ENCODE data around the gene RPLP2.

The RPLP2 gene

GRCh38 chr11:786235-787083 is 23.3 kb upstream of the RPLP2 start:
- Histone ChIP-seq H3K9me3 (ENCODE audit: control insufficient read depth in 2 of 2, low read length in 2 of 2) (no peaks in the 10 kb centered on the region), H3K4me3 (ENCODE audit: low read length in 2 of 2) (no peak overlapping the region), H3K27ac (ENCODE audit: low read length) (no peak overlapping the region), H3K36me3 (ENCODE audit: control insufficient read depth in 2 of 2, insufficient read depth in 2 of 2, low read length in 2 of 2) (no peaks in the 10 kb centered on the region), H3K27me3 (ENCODE audit: control insufficient read depth in 1 of 2, insufficient read depth in 2 of 2, low read length in 2 of 2) (peaks cover 15 to 18% of the 10 kb centered on the region in 2 donors), H3K4me1 (ENCODE audit: control insufficient read depth, insufficient read depth, low read length) (peaks cover 11% of the 10 kb centered on the region), H3K9ac (ENCODE audit: low read length in 2 of 2) (no peak overlapping the region)

- H3K4me3 ChIP-seq (ENCODE audit: low read length in 2 of 2) = no peak overlapping the region
Measured at GRCh38 chr11:787084-787675, 22.6 kb upstream of the RPLP2 start.

GRCh38 chr11:788009-788640 is 21.6 kb upstream of the RPLP2 start:
- Histone ChIP-seq H3K27ac (ENCODE audit: low read length) (no peak overlapping the region), H3K9ac (ENCODE audit: low read length in 2 of 2) (no peak overlapping the region), H3K4me1 (ENCODE audit: control insufficient read depth, insufficient read depth, low read length) (peaks cover 11% of the 10 kb centered on the region)

More at GRCh38 chr11:787084-787675, 22.6 kb upstream of the RPLP2 start:
- H3K27me3 ChIP-seq (ENCODE audit: control insufficient read depth in 1 of 2, insufficient read depth in 2 of 2, low read length in 2 of 2) = peaks cover 15 to 18% of the 10 kb centered on the region in 2 donors
- H3K36me3 ChIP-seq (ENCODE audit: control insufficient read depth in 2 of 2, insufficient read depth in 2 of 2, low read length in 2 of 2) = no peaks in the 10 kb centered on the region
- no peak overlapping the region for H3K27ac ChIP-seq (ENCODE audit: low read length)
- peaks cover 11% of the 10 kb centered on the region for H3K4me1 ChIP-seq (ENCODE audit: control insufficient read depth, insufficient read depth, low read length)
- no peak overlapping the region for H3K9ac ChIP-seq (ENCODE audit: low read length in 2 of 2)
- no peaks in the 10 kb centered on the region for H3K9me3 ChIP-seq (ENCODE audit: control insufficient read depth in 2 of 2, low read length in 2 of 2)

GRCh38 chr11:788953-789940 is 20.5 kb upstream of the RPLP2 start:
- H3K9ac ChIP-seq (ENCODE audit: low read length in 2 of 2) = no peak overlapping the region
- no peak overlapping the region for H3K4me3 ChIP-seq (ENCODE audit: low read length in 2 of 2)
- H3K27ac ChIP-seq (ENCODE audit: low read length) = no peak overlapping the region

More at GRCh38 chr11:788009-788640, 21.6 kb upstream of the RPLP2 start:
- Histone ChIP-seq H3K36me3 (ENCODE audit: control insufficient read depth in 2 of 2, insufficient read depth in 2 of 2, low read length in 2 of 2) (no peaks in the 10 kb centered on the region), H3K9me3 (ENCODE audit: control insufficient read depth in 2 of 2, low read length in 2 of 2) (no peaks in the 10 kb centered on the region), H3K27me3 (ENCODE audit: control insufficient read depth in 1 of 2, insufficient read depth in 2 of 2, low read length in 2 of 2) (peaks cover 15 to 18% of the 10 kb centered on the region in 2 donors), H3K4me3 (ENCODE audit: low read length in 2 of 2) (no peak overlapping the region)

GRCh38 chr11:789943-790342 is 19.8 kb upstream of the RPLP2 start, which contains the start of gene CEND1:
Gene CEND1 (minus strand): TSS chr11:790090. CDS start chr11:788576, 1,514 bp downstream.
- no peak within 1 kb of the TSS for H3K27ac ChIP-seq (ENCODE audit: low read length)
- no peak within 1 kb of the TSS for H3K4me3 ChIP-seq (ENCODE audit: low read length in 2 of 2)
- H3K4me1 ChIP-seq (ENCODE audit: control insufficient read depth, insufficient read depth, low read length) = peaks cover 7% of the 10 kb centered on the region
- H3K36me3 ChIP-seq (ENCODE audit: control insufficient read depth in 2 of 2, insufficient read depth in 2 of 2, low read length in 2 of 2) = no peaks in the 10 kb centered on the region
- peaks cover 15 to 18% of the 10 kb centered on the region in 2 donors for H3K27me3 ChIP-seq (ENCODE audit: control insufficient read depth in 1 of 2, insufficient read depth in 2 of 2, low read length in 2 of 2)
- H3K9me3 ChIP-seq (ENCODE audit: control insufficient read depth in 2 of 2, low read length in 2 of 2) = no peaks in the 10 kb centered on the region
- H3K9ac ChIP-seq (ENCODE audit: low read length in 2 of 2) = no peak within 1 kb of the TSS

More at GRCh38 chr11:788953-789940, 20.5 kb upstream of the RPLP2 start:
- Histone ChIP-seq H3K27me3 (ENCODE audit: control insufficient read depth in 1 of 2, insufficient read depth in 2 of 2, low read length in 2 of 2) (peaks cover 15 to 18% of the 10 kb centered on the region in 2 donors), H3K36me3 (ENCODE audit: control insufficient read depth in 2 of 2, insufficient read depth in 2 of 2, low read length in 2 of 2) (no peaks in the 10 kb centered on the region), H3K9me3 (ENCODE audit: control insufficient read depth in 2 of 2, low read length in 2 of 2) (no peaks in the 10 kb centered on the region), H3K4me1 (ENCODE audit: control insufficient read depth, insufficient read depth, low read length) (peaks cover 3% of the 10 kb centered on the region)

- H3K9ac ChIP-seq (ENCODE audit: low read length in 2 of 2) = no peak overlapping the region
- peaks cover 17% of the 10 kb centered on the region for H3K4me1 ChIP-seq (ENCODE audit: control insufficient read depth, insufficient read depth, low read length)
- no peaks in the 10 kb centered on the region for H3K36me3 ChIP-seq (ENCODE audit: control insufficient read depth in 2 of 2, insufficient read depth in 2 of 2, low read length in 2 of 2)
- H3K27ac ChIP-seq (ENCODE audit: low read length) = no peak overlapping the region
- no peaks in the 10 kb centered on the region for H3K9me3 ChIP-seq (ENCODE audit: control insufficient read depth in 2 of 2, low read length in 2 of 2)
- H3K27me3 ChIP-seq (ENCODE audit: control insufficient read depth in 1 of 2, insufficient read depth in 2 of 2, low read length in 2 of 2) = peaks cover 15 to 18% of the 10 kb centered on the region in 2 donors
- H3K4me3 ChIP-seq (ENCODE audit: low read length in 2 of 2) = no peak overlapping the region
Measured at GRCh38 chr11:790721-791564, 18.8 kb upstream of the RPLP2 start.

DNA sequence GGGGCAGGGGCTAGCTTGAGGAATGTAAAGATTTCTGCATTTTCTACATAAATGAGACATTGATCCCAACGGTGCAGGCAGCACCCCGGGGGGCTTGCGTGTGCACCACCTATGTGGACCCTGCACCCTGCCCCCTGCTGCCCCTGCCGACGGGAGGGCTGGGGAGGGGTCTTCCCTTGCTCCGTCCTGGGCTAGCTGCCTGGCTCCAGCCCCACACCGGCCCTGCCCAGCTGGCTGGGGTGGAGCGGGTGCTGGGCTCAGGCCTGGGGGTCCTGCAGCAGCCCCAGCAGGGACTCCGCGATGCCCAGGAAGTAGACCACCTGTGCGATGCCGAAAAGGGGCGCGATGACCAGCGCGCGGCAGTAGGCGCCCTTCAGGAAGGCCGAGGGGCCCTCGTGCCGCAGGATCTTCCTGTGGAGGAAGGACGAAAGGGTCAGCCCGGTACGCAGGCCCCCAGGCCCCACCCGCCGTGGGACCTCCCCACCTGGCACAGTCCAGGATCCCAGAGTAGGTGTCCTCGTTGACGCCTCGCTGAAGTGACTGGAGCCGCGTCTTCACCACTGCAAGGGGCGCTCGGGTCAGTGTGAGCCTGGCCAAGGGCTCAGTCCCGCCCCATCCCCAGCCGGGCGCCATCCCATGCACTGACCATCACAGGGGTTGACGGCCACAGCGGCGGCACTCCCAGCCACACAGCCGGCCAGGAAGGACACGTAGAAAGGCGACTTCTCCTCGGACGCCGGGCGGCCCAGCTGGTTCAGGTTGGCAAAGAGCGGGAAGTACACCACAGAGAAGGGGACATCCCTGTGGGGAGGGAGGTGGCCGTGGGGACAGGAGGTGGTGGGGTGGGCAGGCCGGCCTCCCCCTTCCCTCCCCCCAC is 17.9 kb upstream of the RPLP2 start:
- Histone ChIP-seq H3K4me1 (ENCODE audit: control insufficient read depth, insufficient read depth, low read length) (peaks cover 25% of the 10 kb centered on the region), H3K4me3 (ENCODE audit: low read length in 2 of 2) (no peak overlapping the region), H3K27me3 (ENCODE audit: control insufficient read depth in 1 of 2, insufficient read depth in 2 of 2, low read length in 2 of 2) (peaks cover 15 to 18% of the 10 kb centered on the region in 2 donors), H3K9me3 (ENCODE audit: control insufficient read depth in 2 of 2, low read length in 2 of 2) (no peaks in the 10 kb centered on the region), H3K27ac (ENCODE audit: low read length) (no peak overlapping the region), H3K9ac (ENCODE audit: low read length in 2 of 2) (no peak overlapping the region), H3K36me3 (ENCODE audit: control insufficient read depth in 2 of 2, insufficient read depth in 2 of 2, low read length in 2 of 2) (no peaks in the 10 kb centered on the region)

- Histone ChIP-seq H3K9ac (ENCODE audit: low read length in 2 of 2) (no peak overlapping the region), H3K4me3 (ENCODE audit: low read length in 2 of 2) (no peak overlapping the region), H3K27me3 (ENCODE audit: control insufficient read depth in 1 of 2, insufficient read depth in 2 of 2, low read length in 2 of 2) (peaks cover 15 to 18% of the 10 kb centered on the region in 2 donors), H3K4me1 (ENCODE audit: control insufficient read depth, insufficient read depth, low read length) (peaks cover 30% of the 10 kb centered on the region), H3K36me3 (ENCODE audit: control insufficient read depth in 2 of 2, insufficient read depth in 2 of 2, low read length in 2 of 2) (no peaks in the 10 kb centered on the region), H3K9me3 (ENCODE audit: control insufficient read depth in 2 of 2, low read length in 2 of 2) (no peaks in the 10 kb centered on the region), H3K27ac (ENCODE audit: low read length) (no peak overlapping the region)
Measured at GRCh38 chr11:792535-792821, 17.3 kb upstream of the RPLP2 start.

- no peaks in the 10 kb centered on the region for H3K9me3 ChIP-seq (ENCODE audit: control insufficient read depth in 2 of 2, low read length in 2 of 2)
- H3K9ac ChIP-seq (ENCODE audit: low read length in 2 of 2) = no peak overlapping the region
- no peak overlapping the region for H3K4me3 ChIP-seq (ENCODE audit: low read length in 2 of 2)
- no peaks in the 10 kb centered on the region for H3K36me3 ChIP-seq (ENCODE audit: control insufficient read depth in 2 of 2, insufficient read depth in 2 of 2, low read length in 2 of 2)
- peaks cover 15 to 18% of the 10 kb centered on the region in 2 donors for H3K27me3 ChIP-seq (ENCODE audit: control insufficient read depth in 1 of 2, insufficient read depth in 2 of 2, low read length in 2 of 2)
- peaks cover 33% of the 10 kb centered on the region for H3K4me1 ChIP-seq (ENCODE audit: control insufficient read depth, insufficient read depth, low read length)
- H3K27ac ChIP-seq (ENCODE audit: low read length) = no peak overlapping the region
Measured at GRCh38 chr11:792873-793272, 16.9 kb upstream of the RPLP2 start.

Measured in stomach smooth muscle (tissue), 2 donors.